GM18526 (cell line): Measurements from ENCODE around the gene MAP4K4.

ENCODE experiments used
- POLR2A ChIP-seq: IDR thresholded peaks from 3 replicates; pipeline ENCODE4 v1.6.1; 2011; ENCODE audit not compliant: insufficient read length; ENCODE audit errors: extremely low read depth

Gene MAP4K4

DNA sequence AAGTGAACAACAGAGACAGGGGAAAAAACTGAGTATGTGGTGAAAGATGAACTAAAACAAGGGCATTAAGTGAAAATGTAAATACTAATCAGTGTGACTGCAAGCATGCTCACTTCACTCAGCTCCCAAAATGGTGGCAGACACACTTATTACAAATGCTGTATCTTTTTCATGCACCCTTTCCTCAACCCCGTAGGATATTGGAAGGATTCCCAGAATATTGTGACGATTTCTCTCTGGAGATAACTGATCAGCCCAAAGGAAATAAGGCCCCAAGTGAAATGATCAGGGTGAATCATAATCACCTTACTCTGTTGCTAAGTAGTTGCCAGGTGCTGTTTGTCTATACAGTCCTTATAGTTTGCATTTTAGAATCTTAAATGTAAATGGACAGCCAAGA lies 155.3 kb downstream of the MAP4K4 start:
- TF ChIP-seq POLR2A: no peak

DNA sequence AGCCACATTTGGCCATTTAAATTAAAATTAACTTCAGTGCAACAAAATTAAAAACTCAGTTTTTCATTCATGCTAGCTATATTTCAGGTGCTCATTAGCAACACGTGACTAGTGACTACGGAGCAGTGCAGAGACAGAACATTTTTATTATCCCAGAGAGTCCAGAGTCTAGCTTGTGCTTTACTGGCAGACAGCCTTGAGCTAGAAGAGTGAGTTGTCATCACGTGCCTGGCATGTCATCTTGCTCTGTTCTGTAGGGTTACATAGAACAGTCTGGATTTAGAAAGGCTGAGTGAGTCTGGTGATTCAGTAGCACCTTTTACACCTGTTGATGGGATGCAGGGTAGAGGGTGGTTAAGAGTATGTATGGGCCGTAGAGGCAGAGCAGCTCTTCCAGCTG lies 157.4 kb downstream of the MAP4K4 start:
- no peak for TF ChIP-seq POLR2A

DNA sequence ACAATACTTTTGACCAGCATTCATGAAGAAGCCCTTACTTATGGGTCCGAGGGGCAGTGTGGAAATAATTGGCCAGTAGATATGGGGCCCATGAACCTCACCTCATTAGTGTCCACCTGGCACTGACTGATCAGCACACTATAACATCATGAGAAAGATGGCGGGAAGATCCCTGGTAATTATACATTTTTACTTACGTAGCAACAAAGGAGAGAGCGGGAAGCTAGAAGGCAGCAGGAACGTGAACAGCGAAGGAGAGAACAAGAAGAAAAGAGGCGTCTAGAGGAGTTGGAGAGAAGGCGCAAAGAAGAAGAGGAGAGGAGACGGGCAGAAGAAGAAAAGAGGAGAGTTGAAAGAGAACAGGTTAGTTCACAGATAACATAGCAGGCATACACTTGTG lies 158.3 kb downstream of the MAP4K4 start:
- TF ChIP-seq POLR2A: no peak

DNA sequence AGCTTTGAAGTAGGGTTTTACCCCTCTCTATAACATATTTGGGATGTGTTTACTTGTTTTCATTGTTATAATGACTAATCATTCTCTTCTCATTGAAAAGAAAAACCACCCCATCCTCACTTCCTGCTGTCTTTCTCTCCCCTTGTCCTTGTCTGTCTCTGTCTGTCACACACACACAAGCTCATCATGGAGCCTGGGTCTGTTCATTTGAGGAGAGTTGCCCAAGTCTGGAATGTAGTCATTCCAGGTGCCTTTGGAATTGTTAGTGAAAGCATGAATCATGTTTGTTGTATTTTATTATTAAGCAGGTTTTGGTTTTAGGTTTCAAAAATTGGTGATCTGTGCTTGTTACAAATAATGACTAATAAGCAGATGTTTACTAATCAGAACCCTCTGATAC lies 160.7 kb downstream of the MAP4K4 start:
- no peak for TF ChIP-seq POLR2A

DNA sequence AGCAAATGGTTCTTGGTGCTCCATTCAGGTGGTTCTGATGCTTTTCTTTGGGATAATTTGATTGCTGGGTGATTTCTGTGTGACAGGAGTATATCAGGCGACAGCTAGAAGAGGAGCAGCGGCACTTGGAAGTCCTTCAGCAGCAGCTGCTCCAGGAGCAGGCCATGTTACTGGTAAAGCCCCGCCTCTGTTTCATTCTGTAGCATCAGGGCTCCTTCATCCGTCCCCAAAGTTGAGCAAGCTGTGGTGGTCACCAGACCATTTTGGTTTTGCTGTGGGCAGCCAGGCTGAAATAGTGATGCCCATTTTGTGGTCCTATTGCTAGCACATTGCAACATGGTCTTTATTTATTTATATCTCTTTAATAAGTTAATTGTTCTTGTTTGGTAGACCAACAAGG lies 161.4 kb downstream of the MAP4K4 start:
- no peak for TF ChIP-seq POLR2A

DNA sequence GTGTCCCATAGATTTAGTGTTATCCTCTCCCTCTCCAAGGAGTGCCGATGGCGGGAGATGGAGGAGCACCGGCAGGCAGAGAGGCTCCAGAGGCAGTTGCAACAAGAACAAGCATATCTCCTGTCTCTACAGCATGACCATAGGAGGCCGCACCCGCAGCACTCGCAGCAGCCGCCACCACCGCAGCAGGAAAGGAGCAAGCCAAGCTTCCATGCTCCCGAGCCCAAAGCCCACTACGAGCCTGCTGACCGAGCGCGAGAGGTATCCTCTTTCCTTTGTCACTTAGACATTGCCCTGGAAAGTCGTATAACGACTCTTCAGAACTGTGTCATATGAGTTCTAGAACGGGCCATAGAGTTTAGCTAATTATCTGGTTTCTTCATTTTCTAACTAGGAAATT lies 162.1 kb downstream of the MAP4K4 start:
- TF ChIP-seq POLR2A: no peak

DNA sequence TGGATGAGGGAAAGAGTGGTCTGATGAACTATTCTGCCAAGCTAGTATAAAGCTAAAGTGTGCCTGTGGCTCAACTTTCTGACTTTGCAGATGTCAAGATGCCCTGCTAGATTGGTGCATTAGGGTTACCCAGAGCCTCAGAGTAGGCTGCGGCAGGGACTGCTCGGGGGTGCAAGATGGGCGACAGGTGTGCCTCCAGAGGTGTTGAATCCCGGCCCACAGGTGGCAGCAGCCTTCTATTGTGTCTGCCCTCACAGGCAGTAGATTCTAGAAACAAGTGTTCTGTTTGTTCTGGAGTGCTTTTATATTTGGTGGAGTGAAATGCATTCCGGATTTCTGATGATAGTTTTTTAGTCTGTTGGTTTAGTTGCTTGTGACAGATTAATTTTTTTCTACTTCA lies 162.7 kb downstream of the MAP4K4 start:
- TF ChIP-seq POLR2A: no peak

DNA sequence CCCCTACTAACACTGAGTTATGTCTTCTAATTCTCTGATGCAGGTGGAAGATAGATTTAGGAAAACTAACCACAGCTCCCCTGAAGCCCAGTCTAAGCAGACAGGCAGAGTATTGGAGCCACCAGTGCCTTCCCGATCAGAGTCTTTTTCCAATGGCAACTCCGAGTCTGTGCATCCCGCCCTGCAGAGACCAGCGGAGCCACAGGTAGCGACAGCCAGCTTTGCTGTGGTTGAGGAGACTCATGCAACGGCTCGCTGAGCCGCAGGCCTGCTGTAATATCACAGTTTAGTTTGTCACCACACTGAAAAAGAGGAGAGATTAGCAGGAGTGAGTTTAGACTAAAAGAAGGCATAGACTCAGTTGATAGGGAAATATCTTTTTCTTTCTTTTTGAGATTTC lies 163.3 kb downstream of the MAP4K4 start:
- TF ChIP-seq POLR2A: no peak

DNA sequence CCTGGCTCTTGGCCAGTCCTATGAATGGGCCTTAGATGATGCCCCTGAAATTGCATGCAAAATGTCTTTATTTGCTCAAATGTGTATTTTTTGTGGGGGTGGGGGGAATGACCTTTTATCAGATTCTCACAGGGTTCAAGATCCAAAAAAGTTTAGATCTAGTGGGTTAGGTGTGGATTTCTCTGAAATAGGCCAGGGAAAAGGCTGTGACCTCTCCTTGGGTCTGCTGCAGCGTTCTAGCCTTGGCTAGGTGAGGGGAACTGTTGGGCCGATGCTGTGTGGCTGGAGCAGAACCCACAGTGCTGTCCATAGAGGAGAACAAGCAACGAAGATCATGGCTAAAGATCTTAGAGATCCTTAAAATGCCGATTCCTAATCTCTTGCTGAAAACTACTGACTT lies 163.9 kb downstream of the MAP4K4 start:
- no peak for TF ChIP-seq POLR2A

DNA sequence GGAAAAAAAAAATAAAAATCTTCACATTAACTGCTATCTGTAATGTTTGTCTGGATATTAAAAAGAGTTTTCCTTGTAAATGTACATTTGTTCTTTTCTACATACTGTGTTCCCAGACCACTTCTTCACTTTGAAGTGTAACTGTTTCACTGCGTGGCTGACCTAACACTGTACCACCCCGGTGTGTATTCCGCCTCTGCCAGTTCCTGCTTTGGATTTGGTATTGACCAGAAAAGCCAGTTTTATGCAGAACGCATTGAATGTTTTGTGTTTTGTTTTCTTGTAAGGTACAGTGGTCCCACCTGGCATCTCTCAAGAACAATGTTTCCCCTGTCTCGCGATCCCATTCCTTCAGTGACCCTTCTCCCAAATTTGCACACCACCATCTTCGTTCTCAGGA lies 166.0 kb downstream of the MAP4K4 start:
- TF ChIP-seq POLR2A: no peak

DNA sequence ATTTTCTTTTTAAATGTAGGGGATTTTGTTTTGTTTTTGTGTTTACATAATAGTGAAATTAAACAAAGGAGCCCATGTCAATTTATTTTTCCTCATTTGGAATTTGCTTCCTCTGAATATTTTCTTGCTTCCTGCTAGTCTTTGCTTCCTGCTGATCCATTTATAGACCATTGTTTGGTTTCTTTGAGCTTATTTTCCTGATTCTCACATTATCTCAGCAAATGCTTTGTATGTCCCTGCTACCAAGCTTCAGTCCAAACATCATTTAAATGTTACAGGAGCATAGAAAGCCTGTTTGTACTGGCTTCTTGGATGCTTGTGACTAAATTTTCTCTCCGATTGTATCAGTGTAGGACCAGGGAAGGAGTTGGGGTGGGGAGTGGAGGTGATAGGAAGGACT lies 166.9 kb downstream of the MAP4K4 start:
- TF ChIP-seq POLR2A: no peak

DNA sequence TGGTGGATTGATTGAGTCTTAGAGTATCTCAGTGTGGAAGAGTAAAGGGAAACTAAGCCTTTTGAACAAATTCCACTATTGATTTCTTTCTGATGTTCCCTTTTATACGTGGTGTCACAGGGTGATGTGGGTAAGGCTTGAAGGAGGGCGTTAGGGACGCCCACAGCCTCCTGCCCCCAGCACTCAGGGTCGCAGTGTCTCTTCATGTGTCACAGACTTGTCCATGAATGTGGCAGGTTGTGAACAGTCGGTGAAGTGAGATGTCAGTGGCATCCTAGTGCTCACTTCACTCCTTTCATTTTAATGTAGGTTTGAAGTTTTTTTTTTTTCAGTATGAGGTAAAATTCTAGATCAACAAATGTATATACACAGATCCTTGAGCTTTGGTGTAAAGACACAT lies 171.0 kb downstream of the MAP4K4 start:
- TF ChIP-seq POLR2A: no peak

DNA sequence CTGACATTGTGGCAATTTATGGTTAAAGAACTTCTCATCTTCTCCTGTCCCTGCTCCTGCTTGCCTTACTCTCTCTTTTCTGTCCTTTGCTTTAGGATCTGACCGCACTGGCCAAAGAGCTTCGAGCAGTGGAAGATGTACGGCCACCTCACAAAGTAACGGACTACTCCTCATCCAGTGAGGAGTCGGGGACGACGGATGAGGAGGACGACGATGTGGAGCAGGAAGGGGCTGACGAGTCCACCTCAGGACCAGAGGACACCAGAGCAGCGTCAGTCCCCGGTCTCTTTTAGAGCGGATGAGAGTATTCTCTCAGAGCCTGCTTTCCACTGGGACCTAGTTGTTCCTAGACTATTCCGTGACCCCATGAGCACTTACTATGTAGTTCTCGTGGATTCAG lies 172.0 kb downstream of the MAP4K4 start:
- no peak for TF ChIP-seq POLR2A

DNA sequence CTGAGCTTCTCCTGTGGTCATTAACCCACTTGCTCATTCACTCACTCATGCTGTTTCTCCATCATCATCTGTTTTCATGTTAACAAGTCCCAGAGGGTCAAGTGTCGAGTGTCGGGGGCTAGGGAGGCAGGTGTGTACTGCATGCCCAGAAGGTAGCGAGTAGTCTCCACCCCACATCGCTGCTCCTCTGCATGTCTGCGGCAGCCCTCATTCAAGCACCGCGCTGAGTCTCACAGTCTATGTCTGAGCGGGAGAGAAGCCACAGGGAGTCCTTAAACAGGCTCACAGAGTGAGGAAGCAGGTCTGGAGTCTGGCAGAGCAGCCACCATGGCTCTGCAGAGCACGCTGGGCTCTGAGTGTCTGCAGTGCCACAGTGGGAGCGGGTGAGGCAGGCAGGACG lies 172.9 kb downstream of the MAP4K4 start:
- no peak for TF ChIP-seq POLR2A

DNA sequence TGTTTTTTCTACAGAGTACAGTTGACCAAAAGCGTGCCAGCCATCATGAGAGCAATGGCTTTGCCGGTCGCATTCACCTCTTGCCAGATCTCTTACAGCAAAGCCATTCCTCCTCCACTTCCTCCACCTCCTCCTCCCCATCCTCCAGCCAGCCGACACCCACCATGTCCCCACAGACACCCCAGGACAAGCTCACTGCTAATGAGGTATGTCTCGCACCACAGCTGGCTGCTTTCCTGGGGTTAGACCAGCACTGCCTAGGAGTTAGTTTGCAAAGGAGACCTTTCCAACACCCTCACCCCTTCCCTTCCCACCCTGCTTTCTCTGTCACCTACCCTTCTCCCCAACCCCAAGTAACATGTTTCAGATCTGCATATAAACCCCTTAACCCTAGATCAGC lies 174.0 kb downstream of the MAP4K4 start:
- no peak for TF ChIP-seq POLR2A

DNA sequence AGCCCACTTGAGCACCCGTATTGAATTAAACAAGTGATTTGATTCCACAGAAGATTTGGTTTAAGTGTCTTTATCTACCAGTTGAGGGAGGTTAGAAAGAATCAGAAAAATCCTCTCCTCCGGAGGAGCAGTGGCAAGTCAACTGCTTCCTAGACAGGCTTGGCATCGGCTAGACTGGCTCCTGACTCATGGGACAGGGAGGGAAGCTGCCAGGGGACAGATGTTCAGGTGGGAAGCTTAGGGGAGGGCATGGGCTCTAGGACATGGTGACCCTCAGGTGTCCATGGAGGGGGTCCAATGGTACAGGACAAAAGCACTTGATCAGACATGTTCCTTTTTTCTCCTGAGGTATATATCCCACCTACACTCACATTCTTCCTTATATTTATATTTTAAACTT lies 175.0 kb downstream of the MAP4K4 start:
- no peak for TF ChIP-seq POLR2A

DNA sequence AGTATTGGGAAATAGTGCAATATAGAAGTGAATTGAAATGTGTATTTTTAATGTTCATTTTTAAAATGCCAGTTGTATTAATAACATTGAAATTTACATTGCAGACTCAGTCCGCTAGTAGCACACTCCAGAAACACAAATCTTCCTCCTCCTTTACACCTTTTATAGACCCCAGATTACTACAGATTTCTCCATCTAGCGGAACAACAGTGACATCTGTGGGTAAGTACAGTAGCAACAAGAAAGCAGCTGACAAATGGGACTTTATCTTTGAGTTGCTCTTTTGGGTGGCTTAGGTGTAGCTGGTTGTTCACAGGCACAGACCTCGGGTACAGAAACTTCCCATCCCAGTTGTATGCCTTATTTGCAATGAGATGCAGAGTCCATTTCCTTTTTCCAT lies 176.0 kb downstream of the MAP4K4 start:
- TF ChIP-seq POLR2A: no peak

DNA sequence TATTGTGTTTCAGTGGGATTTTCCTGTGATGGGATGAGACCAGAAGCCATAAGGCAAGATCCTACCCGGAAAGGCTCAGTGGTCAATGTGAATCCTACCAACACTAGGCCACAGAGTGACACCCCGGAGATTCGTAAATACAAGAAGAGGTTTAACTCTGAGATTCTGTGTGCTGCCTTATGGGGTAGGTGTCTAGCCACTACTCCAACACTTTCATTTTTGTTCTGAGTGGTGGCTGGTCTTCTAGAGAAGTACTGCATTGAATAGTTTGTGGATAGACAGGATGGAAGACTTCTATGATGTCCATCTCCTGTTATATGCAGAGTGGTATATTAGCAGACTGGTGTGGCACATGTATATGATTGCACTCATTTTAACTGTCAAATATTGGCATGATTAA lies 176.6 kb downstream of the MAP4K4 start:
- TF ChIP-seq POLR2A: no peak
